HG02763 (cell line): Measurements from ENCODE around the gene KLF7.
"Not testable (repeated sequence)": the region's sequence is repeated elsewhere in the genome, so short reads cannot be mapped to it uniquely, and the experiment has no call there.

Experiments
- ATAC-seq: cut with Tn5 transposase; IDR thresholded peaks from one replicate; pipeline ENCODE4 v1.9.1; 2021; ENCODE audit warnings: mild to moderate bottlenecking, moderate library complexity; ENCODE audit not compliant: unreplicated experiment

The KLF7 gene

GRCh38 chr2:207037023-207037422 is 128.7 kb downstream of the KLF7 start:
- ATAC-seq, result not testable (repeated sequence)

DNA sequence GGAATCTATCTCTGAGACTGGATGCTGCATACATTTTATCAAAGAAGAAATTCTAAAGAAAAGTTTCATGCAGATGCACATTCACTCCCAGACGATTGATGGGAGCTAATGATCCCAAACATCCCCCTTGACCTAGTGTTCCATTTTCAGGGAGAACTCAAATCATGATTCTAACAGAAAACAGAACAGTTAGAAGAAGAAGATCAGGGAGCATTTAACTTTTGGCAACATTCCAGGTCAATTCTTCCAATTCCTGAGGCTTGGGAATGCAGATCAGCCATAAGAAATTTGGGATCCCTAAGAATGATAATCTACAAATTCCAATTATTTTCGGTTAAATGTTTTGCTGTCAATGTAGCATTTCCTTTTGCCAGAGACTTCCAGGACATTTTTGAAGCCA is 129.9 kb downstream of the KLF7 start:
- no peak for ATAC-seq

DNA sequence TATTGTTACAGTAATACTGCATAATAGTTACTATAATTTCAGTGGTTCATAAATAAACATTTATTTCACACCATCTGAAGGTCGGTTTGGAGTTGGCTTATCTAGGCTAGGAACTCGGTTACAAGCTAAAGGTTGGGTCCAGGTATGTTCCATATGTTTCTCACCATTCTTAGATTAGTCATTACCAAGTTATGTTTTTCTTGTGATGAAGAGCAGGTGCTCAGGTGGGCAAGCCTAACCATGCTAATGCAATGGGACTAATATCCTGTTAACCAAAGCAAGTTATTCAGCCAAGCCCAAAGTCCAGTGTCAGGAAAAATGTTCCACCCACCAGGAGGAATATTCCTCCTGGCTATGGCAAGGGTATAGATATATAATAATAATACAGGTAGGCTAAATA is 133.3 kb downstream of the KLF7 start:
- ATAC-seq, result no peak
